ENCODE measurements around the gene HEATR5A. TPM values are rescaled to one million over a fixed set of nuclear protein-coding genes. Genes with fewer than 3 reads are reported as not detected.

The HEATR5A gene
- total RNA-seq, 1 experiment from 2014 or later: 23.1 TPM

DNA sequence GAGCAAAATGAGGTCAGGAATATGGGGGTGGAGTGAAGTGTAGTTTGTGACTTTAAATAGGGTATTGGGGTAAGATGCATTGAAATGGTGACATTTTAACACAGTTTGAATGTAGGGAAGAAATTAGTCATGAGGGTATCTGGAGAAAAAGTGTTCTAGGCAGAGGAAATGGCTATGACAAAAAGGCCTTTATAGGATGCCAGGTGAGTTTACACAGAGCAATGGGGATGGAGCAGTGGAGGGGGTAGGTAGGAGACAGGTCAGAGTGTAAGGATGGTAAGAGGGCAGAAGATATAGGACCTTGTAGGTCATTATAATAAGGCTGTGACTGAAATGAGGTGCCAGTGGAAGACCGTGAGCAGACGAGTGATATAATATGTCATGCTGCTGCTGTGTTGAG lies 30.4 kb downstream of the HEATR5A start:
- peaks cover 24% of the 10 kb centered on the region for H3K36me3 Mint-ChIP-seq (ENCODE audit: insufficient read depth, unreplicated experiment)
- H3K4me3 Mint-ChIP-seq (ENCODE audit: unreplicated experiment): no peak overlapping the region
- DNase-seq (ENCODE audit: unreplicated experiment): no peak
- TF ChIP-seq, protein P1, sequence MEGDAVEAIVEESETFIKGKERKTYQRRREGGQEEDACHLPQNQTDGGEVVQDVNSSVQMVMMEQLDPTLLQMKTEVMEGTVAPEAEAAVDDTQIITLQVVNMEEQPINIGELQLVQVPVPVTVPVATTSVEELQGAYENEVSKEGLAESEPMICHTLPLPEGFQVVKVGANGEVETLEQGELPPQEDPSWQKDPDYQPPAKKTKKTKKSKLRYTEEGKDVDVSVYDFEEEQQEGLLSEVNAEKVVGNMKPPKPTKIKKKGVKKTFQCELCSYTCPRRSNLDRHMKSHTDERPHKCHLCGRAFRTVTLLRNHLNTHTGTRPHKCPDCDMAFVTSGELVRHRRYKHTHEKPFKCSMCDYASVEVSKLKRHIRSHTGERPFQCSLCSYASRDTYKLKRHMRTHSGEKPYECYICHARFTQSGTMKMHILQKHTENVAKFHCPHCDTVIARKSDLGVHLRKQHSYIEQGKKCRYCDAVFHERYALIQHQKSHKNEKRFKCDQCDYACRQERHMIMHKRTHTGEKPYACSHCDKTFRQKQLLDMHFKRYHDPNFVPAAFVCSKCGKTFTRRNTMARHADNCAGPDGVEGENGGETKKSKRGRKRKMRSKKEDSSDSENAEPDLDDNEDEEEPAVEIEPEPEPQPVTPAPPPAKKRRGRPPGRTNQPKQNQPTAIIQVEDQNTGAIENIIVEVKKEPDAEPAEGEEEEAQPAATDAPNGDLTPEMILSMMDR (IDR thresholded peaks at IDR 0.05; ENCODE audit: unreplicated experiment): no peak
- no TSS peak for BruUV-seq (replicated peaks)
- intact Hi-C loops (cut with micrococcal nuclease): no loop called here
- no peaks in the 10 kb centered on the region for H3K9me3 Mint-ChIP-seq (ENCODE audit: unreplicated experiment)
- H3K4me1 Mint-ChIP-seq (ENCODE audit: insufficient read depth, unreplicated experiment): no peaks in the 10 kb centered on the region
- ChIA-PET CTCF (no interaction called here), POLR2A (interaction anchor here (0.7 kb wide), 1 partner anchor 31 kb away, joined by 3 read pairs; the partner anchor contains the start of gene HEATR5A)
- no peaks in the 10 kb centered on the region for H3K27me3 Mint-ChIP-seq (ENCODE audit: insufficient read depth, unreplicated experiment)
- no peak overlapping the region for H3K27ac Mint-ChIP-seq (ENCODE audit: low read depth, unreplicated experiment)

DNA sequence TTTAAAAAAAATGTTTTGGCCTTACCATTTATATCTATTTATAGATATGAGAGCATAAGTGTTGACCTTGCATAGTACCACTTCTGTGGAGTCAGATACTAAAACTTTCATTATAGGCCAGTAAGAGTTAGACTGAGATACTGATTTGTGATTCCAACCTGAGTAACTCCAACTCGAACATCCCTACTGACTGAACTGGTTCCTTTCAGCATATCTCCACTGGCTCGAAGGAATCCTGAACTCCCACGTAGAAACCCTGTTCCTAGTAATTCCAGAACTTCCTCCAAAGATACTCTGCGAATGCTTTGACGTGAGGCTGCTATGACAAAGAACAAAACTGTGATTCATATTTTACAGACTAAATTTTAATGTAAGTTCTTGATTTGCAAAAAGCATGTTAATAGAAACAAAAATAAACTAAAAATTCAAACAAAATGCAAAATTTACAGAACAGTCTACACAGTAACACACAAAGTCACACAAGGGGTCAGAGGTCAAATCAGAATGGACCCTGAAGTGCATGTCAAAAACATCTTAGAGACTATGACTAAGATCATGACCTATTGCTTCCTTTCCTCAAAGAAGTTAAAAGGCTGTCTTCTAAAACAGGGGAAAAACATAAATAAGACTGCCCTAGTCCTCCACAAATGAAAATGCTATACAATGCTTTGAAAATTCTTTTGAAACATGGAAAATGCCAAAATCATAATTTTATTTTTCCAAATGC lies 31.5 kb downstream of the HEATR5A start:
- no peak overlapping the region for H3K27ac Mint-ChIP-seq (ENCODE audit: low read depth, unreplicated experiment)
- no peaks in the 10 kb centered on the region for H3K27me3 Mint-ChIP-seq (ENCODE audit: insufficient read depth, unreplicated experiment)
- H3K36me3 Mint-ChIP-seq (ENCODE audit: insufficient read depth, unreplicated experiment): peaks cover 24% of the 10 kb centered on the region
- no peak overlapping the region for H3K4me3 Mint-ChIP-seq (ENCODE audit: unreplicated experiment)
- DNase-seq (ENCODE audit: unreplicated experiment): no peak
- TF ChIP-seq, protein P1 (IDR thresholded peaks at IDR 0.05; ENCODE audit: unreplicated experiment): no peak
- H3K4me1 Mint-ChIP-seq (ENCODE audit: insufficient read depth, unreplicated experiment): no peaks in the 10 kb centered on the region
- intact Hi-C loops (cut with micrococcal nuclease): no loop called here
- CTCF ChIA-PET: no interaction called here
- no TSS peak for BruUV-seq (replicated peaks)
- POLR2A ChIA-PET: no interaction called here
- no peaks in the 10 kb centered on the region for H3K9me3 Mint-ChIP-seq (ENCODE audit: unreplicated experiment)

DNA sequence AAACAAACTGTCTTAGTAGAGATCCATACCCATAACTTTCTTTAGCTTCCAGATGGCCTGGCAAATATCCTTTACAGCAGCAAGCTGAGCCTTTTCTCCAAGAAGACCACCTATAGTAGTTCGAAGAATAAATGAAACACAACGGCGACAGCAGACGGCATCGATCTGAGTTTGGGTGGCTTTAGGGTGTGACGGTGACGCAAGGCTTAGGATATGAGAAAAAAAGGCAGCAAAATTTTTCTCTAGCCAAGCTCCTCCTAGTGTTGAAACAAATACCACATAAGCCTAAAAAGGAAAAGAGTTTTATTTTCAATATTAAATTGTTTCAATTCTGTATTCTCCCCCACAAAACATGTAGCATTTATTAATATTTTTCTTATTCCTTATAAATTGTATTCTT lies 33.3 kb downstream of the HEATR5A start:
- H3K27ac Mint-ChIP-seq (ENCODE audit: low read depth, unreplicated experiment): no peak overlapping the region

DNA sequence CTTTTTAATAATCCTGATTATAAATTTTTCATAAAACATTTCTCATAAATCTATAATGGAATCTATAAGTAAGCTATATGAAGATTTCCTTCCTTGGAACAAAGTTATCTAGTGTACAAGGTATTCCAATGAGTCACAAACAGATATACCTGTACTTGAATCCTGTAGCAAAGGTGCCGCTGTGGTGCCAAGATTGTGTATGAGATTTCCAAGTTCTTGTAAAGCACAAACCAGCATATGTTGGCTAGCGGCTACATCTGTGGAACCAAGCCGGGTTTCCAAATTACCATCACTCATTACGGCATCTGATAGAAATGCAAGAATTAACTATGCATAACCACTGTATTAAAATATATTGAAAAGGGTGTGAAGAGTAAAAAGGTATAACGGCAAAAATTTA lies 34.1 kb downstream of the HEATR5A start:
- H3K4me1 Mint-ChIP-seq (ENCODE audit: insufficient read depth, unreplicated experiment): no peaks in the 10 kb centered on the region
- no peaks in the 10 kb centered on the region for H3K9me3 Mint-ChIP-seq (ENCODE audit: unreplicated experiment)
- ChIA-PET POLR2A (interaction anchor here (1.3 to 3.1 kb wide), 2 partner anchors 7 to 35 kb away, joined by 4 to 16 read pairs; partner anchors contain the start of gene HEATR5A), CTCF (interaction anchor here (1.1 kb wide), 1 partner anchor 8 kb away, joined by 3 read pairs; no protein-coding TSS in a partner anchor)
- BruUV-seq (replicated peaks): no TSS peak
- DNase-seq (ENCODE audit: unreplicated experiment): no peak
- no peaks in the 10 kb centered on the region for H3K27me3 Mint-ChIP-seq (ENCODE audit: insufficient read depth, unreplicated experiment)
- TF ChIP-seq, protein P1 (IDR thresholded peaks at IDR 0.05; ENCODE audit: unreplicated experiment): no peak
- H3K27ac Mint-ChIP-seq (ENCODE audit: low read depth, unreplicated experiment): no peak overlapping the region
- intact Hi-C loops (cut with micrococcal nuclease): no loop called here
- no peak overlapping the region for H3K4me3 Mint-ChIP-seq (ENCODE audit: unreplicated experiment)
- peaks cover 28% of the 10 kb centered on the region for H3K36me3 Mint-ChIP-seq (ENCODE audit: insufficient read depth, unreplicated experiment)

More for the DNA sequence above, 33.3 kb downstream of the HEATR5A start:
- TF ChIP-seq, protein P1 (IDR thresholded peaks at IDR 0.05; ENCODE audit: unreplicated experiment): no peak
- H3K9me3 Mint-ChIP-seq (ENCODE audit: unreplicated experiment): no peaks in the 10 kb centered on the region
- H3K4me3 Mint-ChIP-seq (ENCODE audit: unreplicated experiment): no peak overlapping the region
- H3K4me1 Mint-ChIP-seq (ENCODE audit: insufficient read depth, unreplicated experiment): no peaks in the 10 kb centered on the region
- ChIA-PET CTCF (interaction anchor here (0.6 to 1.1 kb wide), 2 partner anchors 9 to 363 kb away, joined by 3 read pairs; no protein-coding TSS in a partner anchor), POLR2A (interaction anchor here (0.5 to 3.1 kb wide), 3 partner anchors 34 to 257 kb away, joined by 3 to 16 read pairs (median 4); partner anchors contain the start of gene HEATR5A)
- BruUV-seq (replicated peaks): no TSS peak
- no peak for DNase-seq (ENCODE audit: unreplicated experiment)
- H3K27me3 Mint-ChIP-seq (ENCODE audit: insufficient read depth, unreplicated experiment): no peaks in the 10 kb centered on the region
- intact Hi-C loops (cut with micrococcal nuclease): no loop called here
- H3K36me3 Mint-ChIP-seq (ENCODE audit: insufficient read depth, unreplicated experiment): peaks cover 24% of the 10 kb centered on the region
